ENCODE results near the gene BRAF. TPM values are rescaled to one million over a fixed set of nuclear protein-coding genes. Genes with fewer than 3 reads are reported as not detected.
"Not testable (repeated sequence)": the region's sequence is repeated elsewhere in the genome, so short reads cannot be mapped to it uniquely, and the experiment has no call there.

BRAF gene
- polyA plus RNA-seq, 2 donors: 4.2 to 7.6 TPM

DNA sequence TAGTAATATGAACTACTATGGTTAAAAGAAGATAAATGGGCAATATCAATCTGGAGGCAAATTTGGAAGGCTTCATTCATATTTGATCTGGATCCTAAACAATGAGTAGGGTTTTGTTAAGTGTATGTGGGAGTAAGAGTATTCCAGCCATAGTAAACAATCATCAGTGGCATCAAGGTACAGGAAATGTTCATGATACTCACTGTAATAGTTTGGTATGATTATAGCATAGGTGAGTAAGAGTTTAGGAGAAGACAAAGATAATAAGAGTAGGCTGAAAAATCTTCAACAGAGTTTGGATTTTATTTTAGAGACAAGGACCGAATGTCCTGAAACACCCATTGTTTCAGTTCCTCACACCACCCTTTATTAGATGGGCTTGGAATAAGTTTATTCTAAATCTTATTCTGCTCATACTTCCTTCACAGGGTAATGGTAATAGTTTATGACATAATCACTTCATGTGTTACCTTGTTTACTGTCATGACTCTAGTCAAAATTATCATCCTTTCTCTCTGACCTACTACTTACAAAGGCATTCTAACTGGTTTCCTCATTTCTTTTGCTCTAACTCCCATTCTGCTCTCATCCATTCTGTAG is 38.9 kb downstream of the BRAF start:
- H3K4me1 ChIP-seq (ENCODE audit: control insufficient read depth in 2 of 2, insufficient read depth in 2 of 2, low read length in 1 of 2): no peaks in the 10 kb centered on the region
- no peaks in the 10 kb centered on the region for H3K9me3 ChIP-seq (ENCODE audit: control insufficient read depth in 2 of 2, insufficient read depth in 1 of 2, low read depth in 1 of 2, low read length in 1 of 2)
- no peak overlapping the region for H3K27ac ChIP-seq (ENCODE audit: low read depth in 2 of 2, low read length in 1 of 2)
- 77 to 80% methylated on average over 1 of the region's 1 CpG for WGBS, 2 donors
- H3K36me3 ChIP-seq (ENCODE audit: control insufficient read depth in 2 of 2, insufficient read depth in 2 of 2, low read length in 1 of 2): no peaks in the 10 kb centered on the region
- H3K27me3 ChIP-seq (ENCODE audit: control insufficient read depth in 1 of 2, insufficient read depth in 2 of 2, low read length in 2 of 2): no peaks in the 10 kb centered on the region
- no peak overlapping the region for H3K4me3 ChIP-seq (ENCODE audit: low read depth in 1 of 2, low read length in 2 of 2)

DNA sequence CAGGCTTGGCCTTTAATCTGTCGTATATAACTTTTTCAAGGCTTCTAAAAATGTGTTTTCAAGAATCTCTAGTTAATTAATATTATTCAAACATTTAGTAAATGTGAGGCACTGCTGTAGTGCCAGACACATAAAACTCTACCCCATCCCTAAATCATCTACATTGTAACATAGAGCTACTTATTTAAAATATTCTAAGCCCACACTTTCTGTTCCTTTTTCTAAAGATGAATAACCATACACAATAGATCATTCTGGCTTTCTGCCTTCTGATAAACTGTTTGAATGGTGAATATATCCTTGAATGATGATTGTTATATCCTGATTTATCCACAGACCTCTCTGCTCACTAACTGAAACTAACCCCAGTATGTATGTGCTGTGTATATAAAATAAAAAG is 41.4 kb downstream of the BRAF start:
- no peak overlapping the region for H3K27ac ChIP-seq (ENCODE audit: low read depth in 2 of 2, low read length in 1 of 2)
- no peak overlapping the region for H3K4me3 ChIP-seq (ENCODE audit: low read depth in 1 of 2, low read length in 2 of 2)
- no peaks in the 10 kb centered on the region for H3K9me3 ChIP-seq (ENCODE audit: control insufficient read depth in 2 of 2, insufficient read depth in 1 of 2, low read depth in 1 of 2, low read length in 1 of 2)
- no peaks in the 10 kb centered on the region for H3K36me3 ChIP-seq (ENCODE audit: control insufficient read depth in 2 of 2, insufficient read depth in 2 of 2, low read length in 1 of 2)
- WGBS, 2 donors: 65 to 78% methylated on average over 1 of the region's 1 CpG
- H3K27me3 ChIP-seq (ENCODE audit: control insufficient read depth in 1 of 2, insufficient read depth in 2 of 2, low read length in 2 of 2): no peaks in the 10 kb centered on the region
- no peaks in the 10 kb centered on the region for H3K4me1 ChIP-seq (ENCODE audit: control insufficient read depth in 2 of 2, insufficient read depth in 2 of 2, low read length in 1 of 2)

DNA sequence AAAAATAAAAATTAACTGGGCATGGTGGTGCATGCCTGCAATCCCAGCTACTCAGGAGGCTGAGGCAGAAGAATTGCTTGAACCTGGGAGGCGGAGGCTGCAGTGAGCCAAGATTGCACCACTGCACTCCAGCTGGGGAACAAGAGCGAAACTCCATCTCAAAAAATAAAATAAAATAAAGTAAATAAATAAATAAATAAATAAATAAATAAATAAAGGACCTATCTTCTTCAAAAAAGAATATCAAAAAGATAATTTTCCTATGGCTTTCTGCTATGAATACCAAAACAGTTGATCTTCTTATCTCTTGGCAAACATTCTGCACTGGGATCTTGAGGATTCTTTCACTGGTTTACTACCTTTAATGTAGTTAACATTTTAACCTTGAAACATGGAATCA is 41.9 kb downstream of the BRAF start:
- not testable (repeated sequence) for H3K36me3 ChIP-seq (ENCODE audit: control insufficient read depth in 2 of 2, insufficient read depth in 2 of 2, low read length in 1 of 2); H3K27me3 ChIP-seq (ENCODE audit: control insufficient read depth in 1 of 2, insufficient read depth in 2 of 2, low read length in 2 of 2); H3K4me1 ChIP-seq (ENCODE audit: control insufficient read depth in 2 of 2, insufficient read depth in 2 of 2, low read length in 1 of 2); H3K9me3 ChIP-seq (ENCODE audit: control insufficient read depth in 2 of 2, insufficient read depth in 1 of 2, low read depth in 1 of 2, low read length in 1 of 2); H3K27ac ChIP-seq (ENCODE audit: low read depth in 2 of 2, low read length in 1 of 2); H3K4me3 ChIP-seq (ENCODE audit: low read depth in 1 of 2, low read length in 2 of 2)
- 97 to 98% methylated on average over 2 of the region's 2 CpGs for WGBS, 2 donors

DNA sequence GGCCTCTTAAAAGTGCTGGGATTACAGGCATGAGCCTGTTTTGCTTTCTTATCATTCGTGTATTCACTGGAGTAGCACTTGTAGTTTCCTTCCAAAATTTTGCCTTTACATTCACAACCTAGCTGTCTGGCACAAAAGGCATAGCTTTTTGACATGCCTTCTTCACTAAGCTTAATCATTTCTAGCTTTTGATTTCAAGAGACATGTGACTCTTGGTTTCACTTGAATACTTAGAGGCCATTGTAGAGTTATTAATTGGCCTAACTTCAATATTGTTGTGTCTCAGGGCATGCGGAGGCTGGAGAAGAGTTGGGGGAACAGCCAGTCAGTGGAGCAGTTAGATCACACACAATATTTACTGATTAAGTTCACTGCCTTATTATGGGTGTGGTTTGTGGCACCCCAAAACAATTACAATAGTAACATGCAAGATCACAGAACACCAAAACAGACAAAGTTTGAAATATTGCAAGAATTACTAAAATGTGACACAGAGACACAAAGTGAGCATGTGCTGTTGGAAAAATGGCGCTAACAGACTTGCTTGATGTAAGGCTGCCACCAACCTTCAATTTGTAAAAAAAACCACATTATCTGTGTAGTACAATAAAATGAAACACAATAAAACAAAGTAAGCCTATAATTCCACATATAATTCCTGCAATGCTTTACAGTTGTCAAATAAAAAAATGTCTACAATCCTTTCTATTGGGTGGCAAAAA is 43.1 kb downstream of the BRAF start:
- H3K4me1 ChIP-seq (ENCODE audit: control insufficient read depth in 2 of 2, insufficient read depth in 2 of 2, low read length in 1 of 2): no peaks in the 10 kb centered on the region
- no peaks in the 10 kb centered on the region for H3K9me3 ChIP-seq (ENCODE audit: control insufficient read depth in 2 of 2, insufficient read depth in 1 of 2, low read depth in 1 of 2, low read length in 1 of 2)
- H3K36me3 ChIP-seq (ENCODE audit: control insufficient read depth in 2 of 2, insufficient read depth in 2 of 2, low read length in 1 of 2): no peaks in the 10 kb centered on the region
- H3K4me3 ChIP-seq (ENCODE audit: low read depth in 1 of 2, low read length in 2 of 2): no peak overlapping the region
- no peak overlapping the region for H3K27ac ChIP-seq (ENCODE audit: low read depth in 2 of 2, low read length in 1 of 2)
- no peaks in the 10 kb centered on the region for H3K27me3 ChIP-seq (ENCODE audit: control insufficient read depth in 1 of 2, insufficient read depth in 2 of 2, low read length in 2 of 2)
- WGBS, 2 donors: 70 to 77% methylated on average over 3 of the region's 3 CpGs

DNA sequence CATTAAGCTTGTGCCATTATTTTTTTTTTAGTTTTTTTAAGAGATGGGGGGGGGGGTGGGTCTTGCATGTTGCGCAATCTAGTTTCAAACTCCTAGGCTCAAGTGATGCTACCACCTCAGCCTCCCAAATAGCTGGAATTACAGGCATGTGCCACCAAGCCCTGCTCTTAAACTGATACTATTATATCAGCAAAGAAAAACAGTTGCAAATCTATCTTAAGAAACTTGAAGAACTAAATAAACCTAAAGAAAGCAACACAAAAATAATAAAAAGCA is 47.5 kb downstream of the BRAF start:
- no peak overlapping the region for H3K4me3 ChIP-seq (ENCODE audit: low read depth in 1 of 2, low read length in 2 of 2)
- no peaks in the 10 kb centered on the region for H3K4me1 ChIP-seq (ENCODE audit: control insufficient read depth in 2 of 2, insufficient read depth in 2 of 2, low read length in 1 of 2)
- H3K9me3 ChIP-seq (ENCODE audit: control insufficient read depth in 2 of 2, insufficient read depth in 1 of 2, low read depth in 1 of 2, low read length in 1 of 2): no peaks in the 10 kb centered on the region
- no peaks in the 10 kb centered on the region for H3K36me3 ChIP-seq (ENCODE audit: control insufficient read depth in 2 of 2, insufficient read depth in 2 of 2, low read length in 1 of 2)
- WGBS, 2 donors: 100% methylated on average over 1 of the region's 1 CpG
- no peak overlapping the region for H3K27ac ChIP-seq (ENCODE audit: low read depth in 2 of 2, low read length in 1 of 2)
- no peaks in the 10 kb centered on the region for H3K27me3 ChIP-seq (ENCODE audit: control insufficient read depth in 1 of 2, insufficient read depth in 2 of 2, low read length in 2 of 2)

DNA sequence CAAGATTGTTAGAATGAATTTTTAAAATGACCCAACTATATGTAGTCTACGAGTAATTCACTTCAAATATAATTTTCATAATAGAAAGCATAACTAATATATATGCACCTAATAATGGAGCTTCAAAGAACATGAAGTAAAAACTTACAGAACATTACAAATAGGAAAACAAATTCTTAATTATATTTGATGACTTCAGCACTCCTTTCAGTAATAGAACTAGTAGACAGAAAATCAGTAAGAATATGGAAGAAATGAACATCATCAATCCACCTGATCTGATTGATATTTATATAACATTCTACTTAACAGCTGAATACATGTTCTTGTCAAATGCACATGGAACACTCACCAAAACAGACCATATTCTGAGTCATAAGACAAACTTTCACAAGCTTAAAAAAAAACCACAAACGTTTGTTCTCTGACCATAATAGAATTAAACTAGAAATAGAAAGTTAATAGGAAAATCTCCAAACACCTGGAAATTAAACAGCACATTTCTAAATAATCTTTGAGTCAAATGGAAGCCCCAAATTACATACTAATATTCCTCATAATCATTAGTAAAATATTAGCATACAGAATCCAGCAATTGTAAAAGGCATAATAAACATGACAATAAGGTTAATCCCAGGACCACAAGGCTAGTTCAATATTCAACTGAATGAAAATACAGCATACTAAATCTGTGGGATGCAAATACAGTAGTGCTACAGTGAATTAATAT is 48.0 kb downstream of the BRAF start:
- no peaks in the 10 kb centered on the region for H3K4me1 ChIP-seq (ENCODE audit: control insufficient read depth in 2 of 2, insufficient read depth in 2 of 2, low read length in 1 of 2)
- WGBS, 2 donors: 43 to 53% methylated on average over 2 of the region's 2 CpGs
- no peak overlapping the region for H3K27ac ChIP-seq (ENCODE audit: low read depth in 2 of 2, low read length in 1 of 2)
- no peak overlapping the region for H3K4me3 ChIP-seq (ENCODE audit: low read depth in 1 of 2, low read length in 2 of 2)
- no peaks in the 10 kb centered on the region for H3K27me3 ChIP-seq (ENCODE audit: control insufficient read depth in 1 of 2, insufficient read depth in 2 of 2, low read length in 2 of 2)
- H3K36me3 ChIP-seq (ENCODE audit: control insufficient read depth in 2 of 2, insufficient read depth in 2 of 2, low read length in 1 of 2): no peaks in the 10 kb centered on the region
- H3K9me3 ChIP-seq (ENCODE audit: control insufficient read depth in 2 of 2, insufficient read depth in 1 of 2, low read depth in 1 of 2, low read length in 1 of 2): no peaks in the 10 kb centered on the region

DNA sequence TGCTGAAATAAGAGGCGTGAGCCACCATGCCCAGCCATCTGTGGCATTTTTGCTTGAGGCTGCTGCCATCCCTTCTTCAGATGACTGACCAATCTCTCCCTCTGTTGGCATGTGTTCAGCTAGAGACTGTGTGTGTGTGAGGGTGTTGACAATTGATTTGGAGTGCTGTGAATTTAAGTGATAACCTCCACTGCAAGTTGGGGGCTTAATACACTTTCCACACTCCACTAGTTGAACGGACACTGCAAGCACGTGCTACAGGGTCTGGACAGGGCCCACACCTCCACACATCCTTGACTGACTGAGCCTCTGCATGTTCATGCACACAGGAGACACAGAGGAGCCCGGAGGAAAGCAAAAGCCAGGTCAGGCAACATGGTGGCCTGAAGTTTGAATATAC is 51.3 kb downstream of the BRAF start:
- Histone ChIP-seq H3K9me3 (ENCODE audit: control insufficient read depth in 2 of 2, insufficient read depth in 1 of 2, low read depth in 1 of 2, low read length in 1 of 2) (no peaks in the 10 kb centered on the region), H3K4me1 (ENCODE audit: control insufficient read depth in 2 of 2, insufficient read depth in 2 of 2, low read length in 1 of 2) (no peaks in the 10 kb centered on the region), H3K4me3 (ENCODE audit: low read depth in 1 of 2, low read length in 2 of 2) (no peak overlapping the region), H3K27ac (ENCODE audit: low read depth in 2 of 2, low read length in 1 of 2) (no peak overlapping the region), H3K36me3 (ENCODE audit: control insufficient read depth in 2 of 2, insufficient read depth in 2 of 2, low read length in 1 of 2) (no peaks in the 10 kb centered on the region), H3K27me3 (ENCODE audit: control insufficient read depth in 1 of 2, insufficient read depth in 2 of 2, low read length in 2 of 2) (no peaks in the 10 kb centered on the region)
- 81 to 94% methylated on average over 4 of the region's 4 CpGs for WGBS, 2 donors

DNA sequence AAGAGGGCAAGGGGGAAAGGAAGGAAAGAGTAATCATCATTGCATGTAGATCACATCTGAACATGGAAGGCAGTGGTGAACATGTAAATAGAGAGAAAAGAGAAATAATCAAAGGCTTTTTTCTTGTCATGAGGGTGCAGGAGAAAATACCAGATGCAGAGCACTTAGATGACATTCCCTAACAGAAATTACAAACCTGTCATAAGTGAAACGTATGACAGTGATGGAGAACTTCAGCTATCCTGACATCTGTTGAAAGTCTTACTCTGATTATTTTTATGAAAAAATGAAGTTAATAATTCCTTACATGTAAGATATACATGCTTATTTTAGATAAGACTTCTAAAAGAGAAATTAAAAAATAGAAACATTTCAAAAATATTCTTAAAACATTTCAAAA is 54.7 kb downstream of the BRAF start:
- no peaks in the 10 kb centered on the region for H3K4me1 ChIP-seq (ENCODE audit: control insufficient read depth in 2 of 2, insufficient read depth in 2 of 2, low read length in 1 of 2)
- H3K9me3 ChIP-seq (ENCODE audit: control insufficient read depth in 2 of 2, insufficient read depth in 1 of 2, low read depth in 1 of 2, low read length in 1 of 2): no peaks in the 10 kb centered on the region
- no peak overlapping the region for H3K4me3 ChIP-seq (ENCODE audit: low read depth in 1 of 2, low read length in 2 of 2)
- no peak overlapping the region for H3K27ac ChIP-seq (ENCODE audit: low read depth in 2 of 2, low read length in 1 of 2)
- WGBS, 2 donors: 68 to 83% methylated on average over 1 of the region's 1 CpG
- no peaks in the 10 kb centered on the region for H3K27me3 ChIP-seq (ENCODE audit: control insufficient read depth in 1 of 2, insufficient read depth in 2 of 2, low read length in 2 of 2)
- H3K36me3 ChIP-seq (ENCODE audit: control insufficient read depth in 2 of 2, insufficient read depth in 2 of 2, low read length in 1 of 2): no peaks in the 10 kb centered on the region

DNA sequence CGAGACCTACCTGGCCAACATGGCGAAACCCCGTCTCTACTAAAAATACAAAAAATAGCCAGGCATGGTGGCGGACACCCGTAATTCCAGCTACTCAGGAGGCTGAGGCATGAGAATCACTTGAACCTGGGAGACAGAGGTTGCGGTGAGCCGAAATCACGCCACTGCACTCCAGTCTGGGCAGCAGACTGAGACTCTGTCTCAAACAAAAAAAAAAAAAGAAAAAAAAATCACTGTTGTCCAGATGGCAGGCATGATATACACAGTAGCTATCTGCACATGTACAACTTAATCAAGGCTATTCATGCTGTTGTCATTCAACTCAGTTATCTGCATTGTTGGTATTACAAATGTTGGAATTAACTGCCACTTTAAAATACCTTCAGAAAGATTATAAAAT is 55.3 kb downstream of the BRAF start:
- Histone ChIP-seq H3K4me3 (ENCODE audit: low read depth in 1 of 2, low read length in 2 of 2) (no peak overlapping the region), H3K4me1 (ENCODE audit: control insufficient read depth in 2 of 2, insufficient read depth in 2 of 2, low read length in 1 of 2) (no peaks in the 10 kb centered on the region), H3K36me3 (ENCODE audit: control insufficient read depth in 2 of 2, insufficient read depth in 2 of 2, low read length in 1 of 2) (no peaks in the 10 kb centered on the region), H3K27ac (ENCODE audit: low read depth in 2 of 2, low read length in 1 of 2) (no peak overlapping the region), H3K27me3 (ENCODE audit: control insufficient read depth in 1 of 2, insufficient read depth in 2 of 2, low read length in 2 of 2) (no peaks in the 10 kb centered on the region), H3K9me3 (ENCODE audit: control insufficient read depth in 2 of 2, insufficient read depth in 1 of 2, low read depth in 1 of 2, low read length in 1 of 2) (no peaks in the 10 kb centered on the region)
- 97 to 98% methylated on average over 8 of the region's 8 CpGs for WGBS, 2 donors

All from esophagus (tissue), 2 donors.